ENCODE data around the gene TECPR2.

TECPR2 gene

GRCh38 chr14:102471921-102472790 is 109.4 kb downstream of the TECPR2 start:
- no peak for DNase-seq (ENCODE audit: low read depth)

DNA sequence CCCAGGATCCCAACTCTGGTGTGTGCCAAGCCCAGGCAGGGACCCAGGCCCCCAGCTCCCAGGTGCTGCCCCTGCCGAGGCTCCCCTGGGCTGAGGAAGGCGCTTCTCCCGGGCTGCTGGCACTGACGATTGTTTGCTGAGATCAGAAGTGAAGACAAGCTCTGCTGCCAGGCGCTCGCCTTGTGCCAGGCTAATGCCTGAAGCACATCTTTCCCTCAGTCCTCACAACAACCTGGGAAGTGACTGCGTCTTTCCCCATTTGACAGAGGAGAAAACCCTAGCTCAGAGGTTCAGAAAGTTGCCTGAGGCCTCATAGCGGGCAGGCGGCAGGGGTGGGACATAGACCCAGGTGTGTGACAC is 110.0 kb downstream of the TECPR2 start:
- DNase-seq (ENCODE audit: low read depth), result no peak

- no peak for DNase-seq (ENCODE audit: low read depth)
These were observed 110.8 kb downstream of the TECPR2 start for GRCh38 chr14:102473559-102473958.

GRCh38 chr14:102474934-102475333 is 112.2 kb downstream of the TECPR2 start:
- DNase-seq (ENCODE audit: low read depth), result no peak

DNA sequence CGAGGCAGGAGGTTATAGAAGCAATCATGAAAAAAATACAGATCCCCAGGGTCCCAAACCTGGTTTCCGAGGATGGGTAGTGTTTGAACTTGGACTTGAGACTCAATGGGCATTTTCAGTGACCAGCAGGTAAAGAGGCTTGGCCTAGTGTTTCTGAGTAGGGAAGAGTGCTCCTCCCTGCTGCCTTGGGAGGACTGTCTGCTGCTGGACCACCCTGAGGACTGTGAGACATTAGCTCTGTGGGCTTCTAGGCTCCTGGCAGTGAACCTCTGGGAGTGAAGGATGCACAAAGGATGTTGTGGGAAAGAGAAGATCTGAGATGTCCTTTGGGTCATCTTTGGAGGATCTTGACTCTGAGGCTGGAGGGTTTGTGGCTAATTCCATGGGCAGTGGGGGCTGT is 116.4 kb downstream of the TECPR2 start:
- no peak for DNase-seq (ENCODE audit: low read depth)

GRCh38 chr14:102479777-102480176 is 117.0 kb downstream of the TECPR2 start:
- DNase-seq (ENCODE audit: low read depth), result no peak

- no peak for DNase-seq (ENCODE audit: low read depth)
These were observed 118.6 kb downstream of the TECPR2 start for GRCh38 chr14:102481371-102481770.

- peak; percentile 57 for DNase-seq (ENCODE audit: low read depth)
These were observed 119.1 kb downstream of the TECPR2 start for GRCh38 chr14:102481791-102482238.

DNA sequence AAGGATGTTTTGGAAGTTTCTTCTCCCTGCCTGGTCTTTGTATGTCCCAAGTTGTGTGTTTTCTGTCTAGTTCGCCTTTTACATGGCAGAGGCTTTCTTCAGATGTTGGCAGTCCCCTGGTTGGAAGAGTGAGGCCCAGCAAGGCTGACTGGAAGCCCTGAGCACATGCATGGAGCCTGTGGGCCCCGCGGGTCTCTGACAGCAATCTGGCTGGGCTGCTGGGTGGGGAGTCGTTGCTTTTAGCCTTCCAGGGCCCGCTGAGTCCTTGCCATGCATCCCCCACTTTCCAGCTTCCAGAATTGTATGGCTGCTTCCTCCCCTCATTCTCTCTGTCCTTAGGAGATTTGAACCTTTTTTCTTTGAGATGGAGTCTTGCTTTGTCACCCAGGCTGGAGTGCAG is 121.6 kb downstream of the TECPR2 start:
- no peak for DNase-seq (ENCODE audit: low read depth)

- DNase-seq (ENCODE audit: low read depth), result no peak
These were observed 123.2 kb downstream of the TECPR2 start for GRCh38 chr14:102485693-102486512.

DNA sequence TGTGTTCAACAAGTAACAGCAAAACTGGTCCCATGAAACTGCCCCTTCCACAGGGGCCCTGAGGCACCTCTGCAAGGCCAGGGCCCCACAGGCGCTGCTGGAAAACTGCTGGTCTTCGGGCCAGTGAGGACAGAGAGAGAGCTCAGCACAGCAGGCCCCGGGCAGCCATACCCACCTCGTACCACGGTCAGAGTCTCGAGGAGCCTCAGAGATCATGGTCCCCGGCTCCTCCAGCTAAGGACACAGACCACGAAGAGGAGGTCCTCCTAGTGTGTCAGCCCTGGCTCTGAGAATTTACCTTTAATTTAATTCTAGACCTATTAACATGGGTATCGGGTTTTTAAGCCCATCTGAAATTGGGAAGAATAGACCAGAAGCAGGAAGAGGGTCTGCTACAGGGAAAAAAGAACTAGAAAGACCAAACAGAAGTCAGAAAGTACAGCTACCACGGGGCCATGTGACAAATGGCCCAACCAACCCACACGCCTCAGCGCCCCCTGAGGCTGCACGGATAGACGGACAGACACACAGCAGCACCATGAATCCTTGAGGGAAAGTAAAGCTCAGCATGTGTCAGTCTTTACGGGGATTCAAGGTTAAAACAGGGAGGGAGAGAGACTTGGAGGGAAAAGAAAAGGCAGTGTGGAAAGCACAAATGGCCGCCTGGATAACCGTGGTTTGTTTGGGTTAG is 123.9 kb downstream of the TECPR2 start:
- DNase-seq (ENCODE audit: low read depth), result no peak

- peak; percentile 31 for DNase-seq (ENCODE audit: low read depth)
These were observed 124.5 kb downstream of the TECPR2 start for GRCh38 chr14:102487204-102487577.

DNA sequence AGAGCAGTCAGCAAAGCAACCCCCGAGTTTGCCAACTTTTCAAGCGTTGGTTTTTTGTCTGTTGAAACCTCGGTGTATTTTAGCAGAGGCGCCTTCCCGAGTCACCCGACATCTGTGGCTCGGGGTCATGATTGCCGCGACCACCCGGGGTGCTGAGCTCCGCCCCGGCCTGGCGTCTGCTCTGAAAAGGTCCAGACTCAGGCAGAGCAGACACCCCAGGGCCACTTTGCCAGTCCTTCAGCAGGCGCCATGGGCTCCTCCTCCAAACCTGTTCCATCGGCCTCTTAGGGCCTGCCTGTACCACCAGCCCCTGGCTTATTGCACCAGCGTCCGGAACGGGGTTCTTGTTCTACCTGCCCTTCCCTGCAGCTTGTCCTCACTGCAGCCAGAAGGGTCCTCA is 127.7 kb downstream of the TECPR2 start:
- DNase-seq (ENCODE audit: low read depth), result no peak

DNA sequence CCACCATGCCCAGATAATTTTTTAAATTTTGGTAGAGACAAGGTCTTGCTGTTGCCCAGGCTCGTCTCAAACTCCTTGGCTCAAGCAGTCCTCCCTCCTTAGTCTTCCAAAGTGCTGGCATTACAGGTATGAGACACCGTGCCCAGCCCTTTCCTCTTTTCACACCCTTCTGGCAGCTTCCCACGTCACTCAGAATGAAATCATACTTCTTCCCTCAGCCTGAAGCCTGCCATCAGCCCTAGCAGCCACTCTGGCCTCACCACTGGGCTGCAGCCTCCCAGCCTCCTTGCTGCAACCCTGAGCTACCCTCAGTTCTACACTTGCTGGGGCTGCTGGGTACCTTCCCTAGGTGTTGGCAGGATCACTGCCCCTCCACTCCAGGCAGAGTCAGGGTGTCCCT is 128.6 kb downstream of the TECPR2 start:
- DNase-seq (ENCODE audit: low read depth), result no peak

DNA sequence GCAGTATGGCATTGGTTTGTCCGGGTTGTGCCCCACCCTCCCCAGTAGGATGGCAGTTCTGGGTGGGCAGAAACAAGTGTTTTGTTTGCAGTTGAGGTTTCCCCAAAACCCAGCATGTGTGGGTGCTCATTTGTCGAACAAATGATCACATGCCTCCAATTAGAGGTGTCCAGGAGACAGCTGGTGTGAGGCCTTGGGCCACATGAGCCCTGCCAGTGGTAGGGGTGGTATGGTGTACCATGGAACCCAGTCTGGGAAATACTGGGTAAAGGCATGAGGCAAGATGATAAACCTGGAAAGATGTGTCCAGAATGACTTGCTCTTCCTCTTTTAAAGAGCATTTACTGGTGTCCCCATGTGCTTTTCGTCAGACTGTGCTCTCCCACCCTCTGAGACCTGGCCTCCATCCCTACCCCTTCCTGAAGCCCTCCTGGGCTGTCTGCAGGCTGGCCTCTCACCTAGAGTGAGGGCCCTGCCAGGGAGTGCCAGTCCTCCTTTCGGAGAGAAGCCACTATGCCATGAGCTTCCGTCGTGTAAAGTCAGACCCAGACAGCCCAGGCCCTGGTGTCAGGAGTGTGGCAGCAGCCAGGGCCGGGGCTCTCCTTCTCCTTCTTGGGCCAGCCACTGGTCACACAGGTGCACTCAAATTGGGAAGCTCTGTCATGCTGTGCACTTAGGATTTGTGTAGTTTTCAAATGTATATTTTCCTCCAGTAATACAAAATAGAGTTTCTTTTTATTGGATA is 129.2 kb downstream of the TECPR2 start:
- no peak for DNase-seq (ENCODE audit: low read depth)

GRCh38 chr14:102492531-102492910 is 129.8 kb downstream of the TECPR2 start:
- DNase-seq (ENCODE audit: low read depth), result no peak

- no peak for DNase-seq (ENCODE audit: low read depth)
These were observed 130.4 kb downstream of the TECPR2 start for GRCh38 chr14:102493096-102493495.

DNA sequence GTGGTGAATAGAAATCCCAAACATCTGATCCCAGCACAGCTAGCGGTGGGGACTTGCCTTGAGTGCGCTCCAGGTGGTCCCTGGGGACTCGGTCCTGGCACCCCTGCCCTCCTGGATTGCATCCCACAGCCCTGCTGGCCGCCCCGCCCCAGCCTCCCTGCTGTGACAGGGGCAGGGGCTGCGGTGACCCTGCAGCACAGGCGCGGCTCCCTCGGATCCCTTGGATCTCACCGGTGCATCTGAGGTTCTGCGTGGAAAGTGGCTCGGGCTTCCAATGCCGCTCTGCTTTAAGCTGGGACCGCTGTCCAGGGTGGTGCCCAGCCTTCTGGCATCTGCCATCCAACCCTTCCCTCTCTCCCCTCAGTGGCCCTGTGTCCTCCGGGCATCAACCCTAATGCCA is 130.8 kb downstream of the TECPR2 start:
- DNase-seq (ENCODE audit: low read depth), result no peak

DNA sequence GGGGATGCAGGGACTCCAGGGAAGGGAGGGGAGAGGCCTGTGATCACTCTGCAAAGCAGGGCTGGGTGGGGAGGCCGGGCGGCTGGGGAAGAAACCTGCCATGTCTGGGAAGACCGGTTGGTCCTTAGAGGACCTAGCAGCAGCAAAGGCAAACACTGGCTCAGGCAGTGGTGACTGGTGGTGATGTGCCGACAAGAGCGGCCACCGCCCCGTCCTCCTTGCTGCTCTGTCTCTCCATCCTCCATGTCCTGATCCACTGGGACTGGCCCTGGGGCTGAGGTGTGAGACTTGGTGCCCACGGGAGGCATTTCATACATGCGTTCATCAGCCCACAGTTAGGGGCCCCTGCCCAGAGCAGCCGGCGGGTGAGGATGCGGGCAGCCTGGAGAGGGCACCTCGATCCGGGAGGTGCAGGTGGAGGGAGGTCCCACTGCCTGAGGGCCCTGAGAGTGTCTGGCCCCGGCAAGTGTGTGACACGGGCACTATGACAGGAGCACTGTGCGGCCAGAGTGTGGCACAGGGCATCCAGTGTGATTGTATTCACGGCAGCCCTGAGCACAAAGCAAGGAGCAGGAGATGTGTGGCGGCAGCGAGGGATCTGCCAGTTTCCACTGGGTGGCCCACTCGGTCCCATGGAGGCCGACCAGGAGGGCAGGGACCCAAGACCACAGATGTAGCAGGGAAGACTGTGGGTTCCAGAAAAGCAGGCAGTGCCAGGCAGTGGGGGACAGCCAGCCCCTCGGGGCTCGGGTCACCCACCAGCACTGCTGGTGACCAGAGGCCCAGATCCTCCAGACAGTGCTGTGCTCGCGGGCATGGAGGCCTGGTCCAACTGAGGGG is 133.0 kb downstream of the TECPR2 start:
- no peak for DNase-seq (ENCODE audit: low read depth)

DNA sequence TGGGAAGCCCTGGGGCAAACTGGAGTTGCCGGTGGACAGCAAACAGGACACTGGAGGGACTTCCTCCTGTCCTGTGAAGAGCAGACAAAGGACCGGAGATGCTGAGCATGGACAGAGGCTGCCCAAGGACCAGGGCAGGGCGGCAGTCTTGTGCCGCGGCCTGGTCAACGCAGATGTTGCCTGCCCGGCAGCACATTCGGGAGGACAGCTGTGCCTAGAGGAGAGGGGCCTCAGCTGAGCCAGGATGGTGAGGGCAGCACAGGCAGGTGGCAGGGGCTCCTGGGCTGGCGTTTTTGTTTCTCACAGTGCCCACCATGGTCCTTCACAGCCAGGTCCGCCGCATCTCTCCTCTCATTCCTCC is 133.6 kb downstream of the TECPR2 start:
- DNase-seq (ENCODE audit: low read depth), result no peak

Measured in iris pigment epithelial cell (primary cell).